Measurements from ENCODE around the gene GSTK1. TPM values are rescaled to one million over a fixed set of nuclear protein-coding genes. Genes with fewer than 3 reads are reported as not detected.

The GSTK1 gene
- polyA plus RNA-seq, 1 donor (not counting 4 experiments of a cell fraction or from before 2014, with no cell fraction given) = 133 TPM

- Histone ChIP-seq H3K4me2 (ENCODE audit: control insufficient read depth, extremely low read depth, insufficient read depth, low read depth, low read length) (no peak overlapping the region), H3K27me3 (ENCODE audit: control insufficient read depth, extremely low read depth, insufficient read depth, low read length) (no peaks in the 10 kb centered on the region), H2AFZ (ENCODE audit: control insufficient read depth, low read length) (no peak overlapping the region), H3K9ac (ENCODE audit: control insufficient read depth, extremely low read depth, insufficient read depth, low read length) (no peak overlapping the region), H4K20me1 (ENCODE audit: control insufficient read depth, extremely low read depth, insufficient read depth, low read length) (no peaks in the 10 kb centered on the region), H3K27ac (ENCODE audit: control insufficient read depth, insufficient read depth, low read length) (no peak overlapping the region), H3K36me3 (ENCODE audit: control insufficient read depth in 2 of 2, extremely low read depth in 1 of 2, insufficient read depth in 2 of 2, low read length in 2 of 2) (peaks cover 14 to 26% of the 10 kb centered on the region in 2 experiments), H3K9me1 (ENCODE audit: control insufficient read depth, extremely low read depth, insufficient read depth, low read length) (no peaks in the 10 kb centered on the region), H3K4me3 (ENCODE audit: control insufficient read depth in 2 of 3, extremely low read depth in 1 of 3, insufficient read depth in 2 of 3, low read depth in 1 of 3, low read length in 3 of 3) (no peak overlapping the region), H3K4me1 (ENCODE audit: control insufficient read depth, extremely low read depth, insufficient read depth, low read length) (peaks cover 2% of the 10 kb centered on the region), H3K79me2 (ENCODE audit: control insufficient read depth, insufficient read depth, low read length) (no peaks in the 10 kb centered on the region), H3K9me3 (ENCODE audit: control insufficient read depth, low read depth, low read length) (no peaks in the 10 kb centered on the region)
- dilution Hi-C loops (cut with MboI; ENCODE audit: extremely low pct_ligation_motif_present, low sequenced_read_pairs) = no loop called here
- no peak for DNase-seq (ENCODE audit: low read depth, low spot score)
- no peak for FAIRE-seq
- no peak for TF ChIP-seq CTCF (optimal IDR thresholded peaks at IDR 0.05 in 1 of 3, IDR thresholded peaks at IDR 0.05 in 1 of 3, conservative IDR thresholded peaks at IDR 0.05 in 1 of 3; ENCODE audit: extremely low read depth in 1 of 3, insufficient read depth in 2 of 3, low read length in 3 of 3)
- no peak for TF ChIP-seq EZH2 (IDR thresholded peaks at IDR 0.05; ENCODE audit: low read length)
These were observed 45.4 kb downstream of the GSTK1 start for GRCh38 chr7:143308632-143309031.

- H3K9ac ChIP-seq (ENCODE audit: control insufficient read depth, extremely low read depth, insufficient read depth, low read length) = no peak overlapping the region
- H3K9me3 ChIP-seq (ENCODE audit: control insufficient read depth, low read depth, low read length) = no peaks in the 10 kb centered on the region
- no peak for TF ChIP-seq CTCF (optimal IDR thresholded peaks at IDR 0.05 in 1 of 3, IDR thresholded peaks at IDR 0.05 in 1 of 3, conservative IDR thresholded peaks at IDR 0.05 in 1 of 3; ENCODE audit: extremely low read depth in 1 of 3, insufficient read depth in 2 of 3, low read length in 3 of 3)
- no peak for TF ChIP-seq EZH2 (IDR thresholded peaks at IDR 0.05; ENCODE audit: low read length)
- H3K4me1 ChIP-seq (ENCODE audit: control insufficient read depth, extremely low read depth, insufficient read depth, low read length) = peaks cover 10% of the 10 kb centered on the region
- no peak overlapping the region for H3K4me2 ChIP-seq (ENCODE audit: control insufficient read depth, extremely low read depth, insufficient read depth, low read depth, low read length)
- no peaks in the 10 kb centered on the region for H3K36me3 ChIP-seq (ENCODE audit: control insufficient read depth in 2 of 2, extremely low read depth in 1 of 2, insufficient read depth in 2 of 2, low read length in 2 of 2)
- no peak overlapping the region for H3K27ac ChIP-seq (ENCODE audit: control insufficient read depth, insufficient read depth, low read length)
- H3K9me1 ChIP-seq (ENCODE audit: control insufficient read depth, extremely low read depth, insufficient read depth, low read length) = no peaks in the 10 kb centered on the region
- H3K79me2 ChIP-seq (ENCODE audit: control insufficient read depth, insufficient read depth, low read length) = no peaks in the 10 kb centered on the region
- no peak overlapping the region for H2AFZ ChIP-seq (ENCODE audit: control insufficient read depth, low read length)
- H3K4me3 ChIP-seq (ENCODE audit: control insufficient read depth in 2 of 3, extremely low read depth in 1 of 3, insufficient read depth in 2 of 3, low read depth in 1 of 3, low read length in 3 of 3) = no peak overlapping the region
- dilution Hi-C loops (cut with MboI; ENCODE audit: extremely low pct_ligation_motif_present, low sequenced_read_pairs) = no loop called here
- FAIRE-seq (no peak), DNase-seq (ENCODE audit: low read depth, low spot score) (no peak)
- H4K20me1 ChIP-seq (ENCODE audit: control insufficient read depth, extremely low read depth, insufficient read depth, low read length) = no peaks in the 10 kb centered on the region
- H3K27me3 ChIP-seq (ENCODE audit: control insufficient read depth, extremely low read depth, insufficient read depth, low read length) = no peaks in the 10 kb centered on the region
These were observed 50.9 kb downstream of the GSTK1 start for GRCh38 chr7:143314127-143314526.
